K562 (cell line): ENCODE results near the gene NAPA. TPM values are rescaled to one million over a fixed set of nuclear protein-coding genes. Genes with fewer than 3 reads are reported as not detected.
A peak's percentile ranks its signal among the peaks of the same experiment; 100 is the strongest.

Source experiments
- AFF4 ChIP-seq: sonication (generic); formaldehyde crosslinking; IDR thresholded peaks from 2 replicates; pipeline ENCODE4 v1.8.0; 2023; ENCODE audit warnings: mild to moderate bottlenecking, missing genetic modification reagents
- CGGBP1 ChIP-seq: fragments of 250-450 bp; sonication (Bioruptor Pico); IDR thresholded peaks from 2 replicates; pipeline ENCODE4 v1.9.0; 2021; ENCODE audit warnings: mild to moderate bottlenecking
- DIDO1 ChIP-seq: fragments of 450-650 bp; IDR thresholded peaks from 2 replicates; pipeline ENCODE4 v1.6.1; 2016; ENCODE audit warnings: low read depth, missing biosample characterization, missing genetic modification characterization
- FOS ChIP-seq: IDR thresholded peaks from 3 replicates; pipeline ENCODE4 v1.6.1; 2011; ENCODE audit not compliant: insufficient read length; ENCODE audit errors: extremely low read depth
- FOXK2 ChIP-seq, 2 experiments: fragments of 450-650 bp; IDR thresholded peaks in 1 of 2; conservative IDR thresholded peaks in 1 of 2; 2 replicates each; pipeline ENCODE4 v1.6.1; 2016; ENCODE audit warnings: low read depth in 2 of 2, mild to moderate bottlenecking in 1 of 2
- HMBOX1 ChIP-seq: sonication (generic); IDR thresholded peaks from 2 replicates; pipeline ENCODE4 v1.6.1; 2016
- HOXB6 ChIP-seq: fragments of 250-450 bp; sonication (Bioruptor Pico); IDR thresholded peaks from 2 replicates; pipeline ENCODE4 v1.5.1; 2022; ENCODE audit warnings: mild to moderate bottlenecking, borderline replicate concordance
- MCM3 ChIP-seq: fragments of 450-650 bp; IDR thresholded peaks from 2 replicates; pipeline ENCODE4 v1.6.1; 2016
- MYC ChIP-seq, 2 experiments: fragments of 250-450 bp in 1 of 2; sonication (Bioruptor Pico) in 1 of 2; IDR thresholded peaks; 2 replicates each; pipeline versions ENCODE4 v1.5.1 to v1.6.1; 2012 to 2021; ENCODE audit warnings: low read depth in 2 of 2, borderline replicate concordance in 1 of 2, improper control_type of control experiment in 1 of 2, low read length in 1 of 2, mild to moderate bottlenecking in 1 of 2, moderate library complexity in 1 of 2
- NONO ChIP-seq, 2 experiments: fragments of 200-400 bp in 1 of 2; fragments of 450-650 bp in 1 of 2; formaldehyde crosslinking in 1 of 2; IDR thresholded peaks; 2 replicates each; pipeline ENCODE4 v1.6.1; 2017; ENCODE audit warnings: low read depth in 2 of 2, mild to moderate bottlenecking in 2 of 2, moderate library complexity in 2 of 2, low read length in 1 of 2
- POLR2G ChIP-seq: fragments of 200-400 bp; formaldehyde crosslinking; IDR thresholded peaks from 2 replicates; pipeline ENCODE4 v1.6.1; 2017; ENCODE audit warnings: low read depth, mild to moderate bottlenecking, antibody characterized with exemption, low read length, moderate library complexity
- RBM39 ChIP-seq: fragments of 200-400 bp; formaldehyde crosslinking; optimal IDR thresholded peaks from 2 replicates; pipeline ENCODE3; 2018; ENCODE audit warnings: low read depth, low read length
- RFX5 ChIP-seq: IDR thresholded peaks from 2 replicates; pipeline ENCODE4 v1.6.1; 2011; ENCODE audit warnings: low read depth, mild to moderate bottlenecking, improper control_type of control experiment, low read length
- STAT5B ChIP-seq: fragments of 250-450 bp; sonication (Bioruptor Pico); IDR thresholded peaks from 2 replicates; pipeline ENCODE4 v1.8.0; 2021; ENCODE audit warnings: mild to moderate bottlenecking, inconsistent platforms
- ZBTB11 ChIP-seq, 3 experiments: fragments of 200-800 bp in 1 of 3; fragments of 250-450 bp in 1 of 3; fragments of 450-650 bp in 1 of 3; sonication (Bioruptor Pico) in 1 of 3; sonication (Bioruptor generic) in 1 of 3; formaldehyde crosslinking in 1 of 3; IDR thresholded peaks; 2 replicates each; pipeline versions ENCODE4 v1.6.1 to v1.8.0; 2016 to 2022; ENCODE audit warnings: mild to moderate bottlenecking in 2 of 3, missing genetic modification characterization in 2 of 3, missing compliant biosample characterization in 1 of 3, moderate library complexity in 1 of 3
- polyA plus RNA-seq, 8 experiments: library from polyadenylated mRNA; depleted of rRNA in 4 of 8; stranded (reverse) in 5 of 8; unstranded in 3 of 8; fragments of >200 nt; fragmentation: Nextera tagmentation in 2 of 8; fragmentation: Illumina TruSeq in 1 of 8; extraction: Ambion mirVana in 2 of 8; extraction: Trizol in 1 of 8; gene quantifications; 2 replicates each; pipeline versions ENCODE4 v1.2.1 to v1.2.3, GENCODE V29; 2011 to 2014; ENCODE audit warnings: inconsistent platforms in 1 of 8, missing spikeins in 1 of 8
- total RNA-seq, 7 experiments: library from RNA; depleted of rRNA in 6 of 7; stranded (reverse); fragments of >200 nt in 6 of 7; fragmentation: Illumina TruSeq in 2 of 7; extraction: Trizol in 2 of 7; gene quantifications; 2 replicates each; pipeline versions ENCODE4 v1.2.1 to v1.2.3, GENCODE V29; 2011 to 2021; ENCODE audit warnings: low replicate concordance in 1 of 7

Gene NAPA
- total and polyA plus RNA-seq, 9 of the 15 experiments (the other 6 are each of a cell fraction or from before 2014, with no cell fraction given), result 5.4 to 98.6 (median 77.5) TPM

- 0 out of 2 replicates have a peak, but pooled peaks have one; percentile 56 for TF ChIP-seq AFF4 (CRISPR knock-in tag)
- TF ChIP-seq DIDO1 (tag), result no peak
- no peak for TF ChIP-seq HOXB6 (CRISPR knock-in tag)
- TF ChIP-seq HMBOX1, result no peak
- TF ChIP-seq NONO (IDR thresholded peaks at IDR 0.05; ENCODE audit: low read depth in 2 of 2, low read length in 1 of 2), result no peak
- TF ChIP-seq MCM3, result no peak
- no peak for TF ChIP-seq FOS
- TF ChIP-seq MYC (IDR thresholded peaks at IDR 0.05; ENCODE audit: low read depth, low read length), result no peak
- TF ChIP-seq MYC (CRISPR knock-in tag; IDR thresholded peaks at IDR 0.05; ENCODE audit: borderline replicate concordance, low read depth), result no peak
- no peak for TF ChIP-seq CGGBP1
- no peak for TF ChIP-seq STAT5B (CRISPR knock-in tag)
- peak in 1 of 3 experiments; percentile 35; a peak in 1 of 6 replicates for TF ChIP-seq ZBTB11 (CRISPR knock-in tag; IDR thresholded peaks at IDR 0.05)
- peak; percentile 79 to 83; a peak in 3 of 4 replicates for TF ChIP-seq FOXK2 (conservative IDR thresholded peaks at IDR 0.05 in 1 of 2, IDR thresholded peaks at IDR 0.05 in 1 of 2; ENCODE audit: low read depth in 2 of 2)
- TF ChIP-seq RFX5, result no peak
- TF ChIP-seq POLR2G, result no peak
- TF ChIP-seq RBM39, result no peak
Observed at GRCh38 chr19:47446534-47447469, 68.1 kb downstream of the NAPA start (continued).
